Neural cell (in vitro differentiated cells): ENCODE measurements around the gene NEBL. TPM values are rescaled to one million over a fixed set of nuclear protein-coding genes. Genes with fewer than 3 reads are reported as not detected.

ENCODE experiments used
- H2AFZ ChIP-seq: fragments of 200-600, 300-800 bp; sonication (generic), shearing (Covaris generic); 2 replicates; pipeline ENCODE4 v1.6.0; 2014; ENCODE audit warnings: low read depth, mild to moderate bottlenecking, antibody characterized with exemption, low read length, moderate library complexity
- H3F3A ChIP-seq: fragments of 200-600 bp; shearing (Covaris generic); 2 replicates; pipeline ENCODE4 v1.6.1; 2016; ENCODE audit warnings: mild to moderate bottlenecking, moderate library complexity, mixed read lengths, antibody characterized with exemption, low read length; ENCODE audit not compliant: insufficient read depth, poor library complexity, severe bottlenecking
- H3K27ac ChIP-seq: fragments of 200-600, 300-800 bp; sonication (generic), shearing (Covaris generic); 2 replicates; pipeline ENCODE4 v1.5.1; 2014; ENCODE audit warnings: mild to moderate bottlenecking, low read length, moderate library complexity
- H3K27me3 ChIP-seq: fragments of 300-800, 200-600 bp; sonication (generic), shearing (Covaris generic); 2 replicates; pipeline ENCODE4 v1.6.0; 2014; ENCODE audit warnings: mild to moderate bottlenecking, low read depth, low read length, moderate library complexity; ENCODE audit not compliant: insufficient read depth
- H3K36me3 ChIP-seq: fragments of 300-800, 200-600 bp; sonication (generic), shearing (Covaris generic); 2 replicates; pipeline ENCODE4 v1.5.1; 2014; ENCODE audit warnings: mild to moderate bottlenecking, antibody characterized with exemption, low read length, moderate library complexity; ENCODE audit not compliant: insufficient read depth
- H3K4me2 ChIP-seq: fragments of 300-800, 200-600 bp; sonication (generic), shearing (Covaris generic); 2 replicates; pipeline ENCODE4 v1.6.0; 2014; ENCODE audit warnings: mild to moderate bottlenecking, low read length
- H3K4me3 ChIP-seq: fragments of 300-800, 200-600 bp; sonication (generic), shearing (Covaris generic); 2 replicates; pipeline ENCODE4 v1.5.1; 2014; ENCODE audit warnings: mild to moderate bottlenecking, low read length, moderate library complexity
- H3K79me2 ChIP-seq: fragments of 200-600 bp; shearing (Covaris generic); replicated peaks from 2 replicates; pipeline ENCODE4 v1.6.0; 2014; ENCODE audit warnings: mild to moderate bottlenecking, low read length, moderate library complexity; ENCODE audit not compliant: insufficient read depth
- H3K9ac ChIP-seq: fragments of 300-800, 200-600 bp; sonication (generic), shearing (Covaris generic); 2 replicates; pipeline ENCODE4 v1.6.1; 2016; ENCODE audit warnings: mild to moderate bottlenecking, low read length, mixed read lengths
- H3K9me2 ChIP-seq: fragments of 200-600 bp; shearing (Covaris generic); 2 replicates; pipeline ENCODE4 v1.6.1; 2016; ENCODE audit warnings: mild to moderate bottlenecking, low read length, mixed read lengths; ENCODE audit not compliant: insufficient read depth
- H3K9me3 ChIP-seq: fragments of 200-600, 300-800 bp; sonication (generic), shearing (Covaris generic); 2 replicates; pipeline ENCODE4 v1.6.1; 2016; ENCODE audit warnings: mild to moderate bottlenecking, mixed run types, low read length, moderate library complexity, mixed read lengths
- H4K20me1 ChIP-seq: fragments of 200-600 bp; shearing (Covaris generic); 2 replicates; pipeline ENCODE4 v1.6.1; 2016; ENCODE audit warnings: mild to moderate bottlenecking, mixed run types; ENCODE audit not compliant: insufficient read depth
- EP300 ChIP-seq: fragments of 450-650 bp; conservative IDR thresholded peaks from 2 replicates; pipeline ENCODE4 v1.6.1; 2014; ENCODE audit warnings: antibody characterized with exemption, mild to moderate bottlenecking, moderate library complexity; ENCODE audit not compliant: poor library complexity, severe bottlenecking
- EZH2 ChIP-seq: fragments of 200-600, 300-800 bp; shearing (Covaris generic), sonication (generic); IDR thresholded peaks from 2 replicates; pipeline ENCODE4 v1.6.1; 2014; ENCODE audit warnings: antibody characterized with exemption, low read length, borderline replicate concordance, mild to moderate bottlenecking; ENCODE audit not compliant: insufficient read depth, poor library complexity, severe bottlenecking
- MXI1 ChIP-seq: fragments of 450-650 bp; conservative IDR thresholded peaks from 2 replicates; pipeline ENCODE4 v1.6.1; 2014; ENCODE audit warnings: antibody characterized with exemption, mild to moderate bottlenecking; ENCODE audit not compliant: poor library complexity, severe bottlenecking
- POLR2AphosphoS5 ChIP-seq: IDR thresholded peaks from 2 replicates; pipeline ENCODE4 v1.6.1; 2012
- RAD21 ChIP-seq: fragments of 450-650 bp; conservative IDR thresholded peaks from 2 replicates; pipeline ENCODE4 v1.6.1; 2014; ENCODE audit warnings: antibody characterized with exemption, mild to moderate bottlenecking, moderate library complexity
- SMC3 ChIP-seq: fragments of 450-650 bp; conservative IDR thresholded peaks from 2 replicates; pipeline ENCODE4 v1.6.1; 2014; ENCODE audit warnings: antibody characterized with exemption, mild to moderate bottlenecking, moderate library complexity; ENCODE audit not compliant: poor library complexity
- TAF1 ChIP-seq: IDR thresholded peaks from 2 replicates; pipeline ENCODE4 v1.6.1; 2012; ENCODE audit warnings: low read depth
- polyA plus RNA-seq: library from polyadenylated mRNA; depleted of rRNA; stranded (reverse); fragments of >200 nt; gene quantifications from 2 replicates; pipeline ENCODE4 v1.2.3, GENCODE V29; 2014
- TF ChIP-seq, protein P1 (sequence below): IDR thresholded peaks from 2 replicates; pipeline ENCODE4 v1.6.1; 2012; ENCODE audit warnings: borderline replicate concordance
- TF ChIP-seq, protein P2 (sequence below): fragments of 450-650 bp; IDR thresholded peaks from 2 replicates; pipeline ENCODE4 v1.5.1; 2014; ENCODE audit warnings: antibody characterized with exemption, mild to moderate bottlenecking, moderate library complexity; ENCODE audit not compliant: poor library complexity, severe bottlenecking

Gene NEBL
- polyA plus RNA-seq, 1 donor from 2014 or later, result 16.3 TPM

DNA sequence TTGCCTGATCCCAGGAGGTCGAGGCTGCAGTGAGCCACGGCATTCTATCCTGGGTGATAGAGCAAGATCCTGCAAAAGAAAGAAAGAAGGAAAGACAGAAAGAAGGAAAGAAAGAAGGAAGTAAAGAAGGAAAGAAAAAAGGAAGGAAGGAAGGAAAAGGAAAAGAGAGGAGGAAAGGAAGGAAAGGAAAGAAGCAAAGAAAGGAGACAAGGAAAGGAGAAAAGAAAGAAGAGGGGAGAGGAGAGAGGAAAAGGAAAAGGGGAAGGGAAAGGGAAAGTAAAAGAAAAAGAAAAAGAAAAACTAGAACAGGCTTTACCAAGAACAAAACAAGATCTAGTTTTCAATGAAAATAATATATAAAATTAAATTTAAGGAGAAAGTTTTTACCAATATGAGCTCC, 15.0 kb downstream of the NEBL start:
- Histone ChIP-seq H3K79me2 (no peaks in the 10 kb centered on the region), H4K20me1 (no peaks in the 10 kb centered on the region), H3K9me2 (no peaks in the 10 kb centered on the region), H3K36me3 (no peaks in the 10 kb centered on the region), H3K4me3 (no peak overlapping the region), H2AFZ (no peak overlapping the region), H3K9me3 (no peaks in the 10 kb centered on the region), H3K4me2 (no peak overlapping the region), H3K27ac (no peak overlapping the region), H3K27me3 (no peaks in the 10 kb centered on the region), H3F3A (no peaks in the 10 kb centered on the region), H3K9ac (no peak overlapping the region)
- TF ChIP-seq EZH2, result no peak
- TF ChIP-seq RAD21, result no peak
- TF ChIP-seq POLR2AphosphoS5, result no peak
- TF ChIP-seq EP300, result no peak
- no peak for TF ChIP-seq TAF1
- TF ChIP-seq SMC3, result no peak
- TF ChIP-seq MXI1, result no peak
- TF ChIP-seq, protein P1, sequence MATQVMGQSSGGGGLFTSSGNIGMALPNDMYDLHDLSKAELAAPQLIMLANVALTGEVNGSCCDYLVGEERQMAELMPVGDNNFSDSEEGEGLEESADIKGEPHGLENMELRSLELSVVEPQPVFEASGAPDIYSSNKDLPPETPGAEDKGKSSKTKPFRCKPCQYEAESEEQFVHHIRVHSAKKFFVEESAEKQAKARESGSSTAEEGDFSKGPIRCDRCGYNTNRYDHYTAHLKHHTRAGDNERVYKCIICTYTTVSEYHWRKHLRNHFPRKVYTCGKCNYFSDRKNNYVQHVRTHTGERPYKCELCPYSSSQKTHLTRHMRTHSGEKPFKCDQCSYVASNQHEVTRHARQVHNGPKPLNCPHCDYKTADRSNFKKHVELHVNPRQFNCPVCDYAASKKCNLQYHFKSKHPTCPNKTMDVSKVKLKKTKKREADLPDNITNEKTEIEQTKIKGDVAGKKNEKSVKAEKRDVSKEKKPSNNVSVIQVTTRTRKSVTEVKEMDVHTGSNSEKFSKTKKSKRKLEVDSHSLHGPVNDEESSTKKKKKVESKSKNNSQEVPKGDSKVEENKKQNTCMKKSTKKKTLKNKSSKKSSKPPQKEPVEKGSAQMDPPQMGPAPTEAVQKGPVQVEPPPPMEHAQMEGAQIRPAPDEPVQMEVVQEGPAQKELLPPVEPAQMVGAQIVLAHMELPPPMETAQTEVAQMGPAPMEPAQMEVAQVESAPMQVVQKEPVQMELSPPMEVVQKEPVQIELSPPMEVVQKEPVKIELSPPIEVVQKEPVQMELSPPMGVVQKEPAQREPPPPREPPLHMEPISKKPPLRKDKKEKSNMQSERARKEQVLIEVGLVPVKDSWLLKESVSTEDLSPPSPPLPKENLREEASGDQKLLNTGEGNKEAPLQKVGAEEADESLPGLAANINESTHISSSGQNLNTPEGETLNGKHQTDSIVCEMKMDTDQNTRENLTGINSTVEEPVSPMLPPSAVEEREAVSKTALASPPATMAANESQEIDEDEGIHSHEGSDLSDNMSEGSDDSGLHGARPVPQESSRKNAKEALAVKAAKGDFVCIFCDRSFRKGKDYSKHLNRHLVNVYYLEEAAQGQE, result no peak
- TF ChIP-seq, protein P2, sequence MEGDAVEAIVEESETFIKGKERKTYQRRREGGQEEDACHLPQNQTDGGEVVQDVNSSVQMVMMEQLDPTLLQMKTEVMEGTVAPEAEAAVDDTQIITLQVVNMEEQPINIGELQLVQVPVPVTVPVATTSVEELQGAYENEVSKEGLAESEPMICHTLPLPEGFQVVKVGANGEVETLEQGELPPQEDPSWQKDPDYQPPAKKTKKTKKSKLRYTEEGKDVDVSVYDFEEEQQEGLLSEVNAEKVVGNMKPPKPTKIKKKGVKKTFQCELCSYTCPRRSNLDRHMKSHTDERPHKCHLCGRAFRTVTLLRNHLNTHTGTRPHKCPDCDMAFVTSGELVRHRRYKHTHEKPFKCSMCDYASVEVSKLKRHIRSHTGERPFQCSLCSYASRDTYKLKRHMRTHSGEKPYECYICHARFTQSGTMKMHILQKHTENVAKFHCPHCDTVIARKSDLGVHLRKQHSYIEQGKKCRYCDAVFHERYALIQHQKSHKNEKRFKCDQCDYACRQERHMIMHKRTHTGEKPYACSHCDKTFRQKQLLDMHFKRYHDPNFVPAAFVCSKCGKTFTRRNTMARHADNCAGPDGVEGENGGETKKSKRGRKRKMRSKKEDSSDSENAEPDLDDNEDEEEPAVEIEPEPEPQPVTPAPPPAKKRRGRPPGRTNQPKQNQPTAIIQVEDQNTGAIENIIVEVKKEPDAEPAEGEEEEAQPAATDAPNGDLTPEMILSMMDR, result no peak

DNA sequence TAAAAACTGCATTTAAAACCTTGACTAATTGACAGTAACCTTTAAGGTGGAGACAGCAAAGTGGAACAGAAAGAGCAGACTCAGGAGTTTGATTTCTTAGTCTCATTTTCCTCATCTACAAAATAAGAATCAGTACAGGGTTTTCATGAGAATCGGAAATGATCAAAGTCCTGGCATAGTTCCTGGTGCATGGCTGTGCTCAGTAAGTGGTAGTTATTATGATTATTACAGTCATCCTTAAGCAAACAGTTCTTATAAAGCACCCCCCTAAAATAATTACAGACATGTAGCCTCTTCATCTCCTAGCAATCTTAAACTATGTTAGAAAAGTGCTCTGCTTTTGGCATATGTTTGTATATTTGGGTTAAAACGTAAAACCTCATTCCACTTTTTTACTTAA, 18.0 kb downstream of the NEBL start:
- H3K36me3 ChIP-seq, result no peaks in the 10 kb centered on the region
- no peak overlapping the region for H3K9ac ChIP-seq
- H3K27me3 ChIP-seq, result no peaks in the 10 kb centered on the region
- H3K79me2 ChIP-seq, result no peaks in the 10 kb centered on the region
- no peaks in the 10 kb centered on the region for H3K9me2 ChIP-seq
- no peak overlapping the region for H3K4me3 ChIP-seq
- H3F3A ChIP-seq, result no peaks in the 10 kb centered on the region
- H4K20me1 ChIP-seq, result no peaks in the 10 kb centered on the region
- H3K4me2 ChIP-seq, result no peak overlapping the region
- no peak overlapping the region for H2AFZ ChIP-seq
- no peak for TF ChIP-seq RAD21
- TF ChIP-seq POLR2AphosphoS5, result no peak
- no peak for TF ChIP-seq SMC3
- TF ChIP-seq EP300, result no peak
- no peak for TF ChIP-seq MXI1
- TF ChIP-seq, protein P2, result no peak
- TF ChIP-seq, protein P1, result no peak
- no peak for TF ChIP-seq EZH2
- no peak for TF ChIP-seq TAF1
- H3K27ac ChIP-seq, result no peak overlapping the region
- H3K9me3 ChIP-seq, result no peaks in the 10 kb centered on the region
